ENCODE measurements around the gene NEK3.
"Not testable (repeated sequence)": the region's sequence is repeated elsewhere in the genome, so short reads cannot be mapped to it uniquely, and the experiment has no call there.

The NEK3 gene

DNA sequence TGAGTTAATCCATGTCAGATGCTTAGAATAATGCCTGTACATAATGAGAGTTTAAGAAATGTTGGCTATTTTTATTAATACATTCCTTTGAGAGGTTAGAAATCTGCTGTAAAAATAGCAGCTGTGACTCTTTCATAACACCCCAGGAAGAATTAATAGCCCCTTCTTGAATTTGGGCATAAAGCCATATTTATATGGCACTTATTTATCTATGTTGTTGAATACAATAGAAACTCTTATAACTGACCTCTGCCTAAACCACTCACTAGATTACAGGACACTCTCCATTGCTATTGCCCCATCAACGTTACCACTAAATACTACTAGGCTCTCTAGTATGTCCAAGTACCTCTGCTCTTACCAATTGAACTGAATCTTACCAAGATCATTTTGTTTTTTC, 46.8 kb downstream of the NEK3 start:
- DNase-seq: no peak

DNA sequence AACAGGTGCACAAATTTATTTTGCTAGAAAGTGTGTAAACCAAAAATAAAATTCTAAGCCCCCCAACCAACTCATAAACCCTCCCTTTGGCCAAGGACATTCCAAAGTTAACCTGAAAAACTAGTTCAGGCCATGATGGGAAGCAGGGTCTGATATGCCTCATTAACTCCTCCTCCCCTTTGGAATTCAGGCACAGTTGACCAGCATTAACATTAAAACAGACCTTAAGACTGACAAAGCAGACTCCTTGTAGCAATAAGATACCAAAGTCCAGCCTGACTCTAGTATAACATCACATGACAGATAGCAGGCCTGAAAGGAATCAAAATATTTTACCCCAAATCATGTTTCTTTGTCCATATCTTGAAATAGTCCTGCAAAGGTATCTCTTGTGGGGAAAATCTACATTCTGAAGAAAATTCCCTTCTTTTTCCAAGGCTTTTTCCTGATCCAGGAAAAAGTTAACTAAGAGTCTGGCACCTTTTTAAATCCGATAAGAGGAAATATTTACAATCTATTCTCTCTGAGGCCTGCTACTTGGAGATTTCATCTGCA, 50.2 kb downstream of the NEK3 start:
- no peak for DNase-seq

DNA sequence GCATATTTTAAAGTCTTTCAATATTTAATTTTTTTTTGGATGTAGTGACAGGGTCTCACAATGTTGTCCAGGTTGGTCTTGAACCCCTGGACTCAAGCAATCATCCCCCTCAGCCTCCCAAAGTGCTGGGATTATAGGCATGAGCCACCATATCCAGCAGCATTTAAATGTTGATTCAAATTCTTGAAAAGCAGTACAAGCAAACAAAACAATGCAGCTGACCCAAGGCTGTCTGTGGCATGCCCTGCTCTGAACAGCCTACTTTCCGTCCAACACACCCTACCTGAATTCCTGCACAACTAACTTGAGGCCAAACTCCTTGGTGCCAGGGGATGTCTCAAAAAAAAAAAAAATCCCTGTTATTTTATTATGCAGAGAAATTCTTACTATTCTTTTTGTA, 53.6 kb downstream of the NEK3 start:
- no peak for DNase-seq

DNA sequence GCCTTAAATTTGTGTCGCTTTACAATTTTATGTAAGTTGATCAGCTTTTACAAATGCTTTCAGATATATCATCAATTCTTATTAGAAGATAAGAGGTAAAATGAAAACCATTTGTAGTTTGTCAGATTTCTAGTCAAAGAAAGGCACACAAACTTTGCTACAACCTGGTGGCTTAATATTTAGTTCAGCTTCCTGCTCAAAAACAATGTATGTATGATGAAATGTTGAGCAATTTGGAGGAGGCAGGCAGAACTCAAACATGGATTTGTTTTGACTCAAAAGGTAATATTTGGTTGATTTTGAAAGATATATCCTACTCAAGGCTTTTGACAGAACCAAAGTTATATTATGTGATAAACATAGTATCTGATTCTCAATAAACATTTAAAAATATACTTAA, 54.8 kb downstream of the NEK3 start:
- DNase-seq: no peak

DNA sequence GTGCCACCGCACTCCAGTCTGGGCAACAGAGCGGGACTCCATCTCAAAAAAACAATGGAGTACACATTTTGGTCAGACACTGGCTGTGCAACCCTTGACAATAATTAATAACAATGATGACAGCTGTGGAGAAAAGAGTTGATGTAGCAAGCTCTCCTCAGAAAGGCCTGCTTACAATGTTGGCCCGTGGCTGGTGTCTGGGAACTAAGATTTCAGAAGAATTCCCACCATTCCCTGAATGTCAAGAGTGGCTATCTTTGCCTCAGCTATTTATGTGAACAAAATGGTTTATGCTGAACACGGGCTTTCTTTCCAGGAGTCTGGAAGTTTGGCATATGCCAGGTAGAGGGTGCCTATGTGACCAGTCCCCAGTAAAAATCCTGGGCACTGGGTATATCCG, 56.0 kb downstream of the NEK3 start:
- DNase-seq: no peak

DNA sequence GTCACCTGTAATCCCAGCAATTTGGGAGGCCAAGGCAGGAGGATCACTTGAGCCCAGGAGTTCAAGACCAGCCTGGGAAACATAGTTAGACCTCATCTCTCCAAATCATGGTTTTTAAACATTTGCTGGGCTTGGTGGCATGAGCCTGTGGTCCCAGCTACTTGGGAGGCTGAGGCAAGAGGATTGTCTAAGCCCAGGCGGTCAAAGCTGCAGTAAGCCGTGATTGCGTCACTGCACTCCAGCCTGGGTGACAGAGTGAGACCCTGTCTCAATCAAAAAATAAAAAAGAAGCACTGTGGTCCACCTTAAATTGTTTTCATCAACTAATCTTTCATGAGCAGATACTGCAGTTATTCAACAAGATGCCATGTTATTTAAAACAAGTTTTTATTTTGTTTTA, 57.0 kb downstream of the NEK3 start:
- not testable (repeated sequence) for DNase-seq

DNA sequence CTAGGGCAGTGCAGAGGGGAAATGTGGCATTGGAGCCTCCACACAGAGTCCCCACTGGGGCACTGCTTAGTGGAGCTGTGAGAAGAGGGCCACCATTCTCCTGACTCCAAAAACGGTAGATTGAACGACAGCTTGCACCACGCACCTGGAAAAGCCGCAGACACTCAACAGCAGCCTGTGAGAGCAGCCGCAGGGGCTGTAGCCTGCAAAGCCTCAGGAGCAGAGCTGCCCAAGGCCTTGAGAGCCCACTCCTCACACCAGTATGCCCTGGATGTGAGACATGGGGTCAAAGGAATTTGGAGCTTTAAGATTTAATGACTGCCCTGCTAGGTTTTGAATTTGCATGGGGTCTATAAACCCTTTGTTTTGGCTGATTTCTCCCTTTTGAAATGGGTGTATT, 62.2 kb downstream of the NEK3 start:
- DNase-seq: no peak

DNA sequence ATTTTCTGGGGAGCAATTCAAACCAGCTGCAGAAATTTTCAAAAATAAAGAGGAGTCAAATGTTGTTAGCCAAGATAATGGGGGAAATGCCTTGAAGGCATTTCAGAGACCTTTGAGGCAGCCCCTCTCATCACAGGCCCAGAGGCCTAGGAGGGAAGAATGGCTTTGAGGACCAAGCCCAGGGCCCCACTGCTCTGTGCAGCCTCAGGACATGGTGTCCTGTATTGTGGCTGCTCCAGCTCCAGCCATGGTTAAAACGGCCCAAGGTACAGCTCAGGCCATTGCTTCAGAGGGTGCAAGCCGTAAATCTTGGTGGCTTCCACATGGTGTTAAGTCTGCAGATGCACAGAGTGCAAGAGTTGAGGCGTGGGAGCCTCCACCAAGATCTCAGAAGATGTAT, 62.6 kb downstream of the NEK3 start:
- DNase-seq: no peak

DNA sequence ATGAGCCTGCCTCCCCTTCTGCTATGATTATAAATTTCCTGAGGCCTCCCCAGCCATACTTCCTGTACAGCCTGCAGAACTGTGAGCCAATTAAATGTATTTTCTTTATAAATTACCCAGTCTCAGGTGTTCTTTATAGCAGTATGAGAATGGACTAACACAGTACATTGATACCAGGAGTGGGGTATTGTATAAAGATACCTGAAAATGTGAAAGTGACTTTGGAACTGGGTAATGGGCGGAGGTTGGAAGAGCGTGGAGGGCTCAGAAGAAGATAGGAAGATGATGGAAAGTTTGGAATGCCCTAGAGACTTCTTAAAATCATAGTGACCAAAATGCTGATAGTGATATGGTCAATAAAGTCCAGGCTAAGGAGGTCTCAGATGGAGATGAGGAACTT, 63.3 kb downstream of the NEK3 start:
- no peak for DNase-seq

DNA sequence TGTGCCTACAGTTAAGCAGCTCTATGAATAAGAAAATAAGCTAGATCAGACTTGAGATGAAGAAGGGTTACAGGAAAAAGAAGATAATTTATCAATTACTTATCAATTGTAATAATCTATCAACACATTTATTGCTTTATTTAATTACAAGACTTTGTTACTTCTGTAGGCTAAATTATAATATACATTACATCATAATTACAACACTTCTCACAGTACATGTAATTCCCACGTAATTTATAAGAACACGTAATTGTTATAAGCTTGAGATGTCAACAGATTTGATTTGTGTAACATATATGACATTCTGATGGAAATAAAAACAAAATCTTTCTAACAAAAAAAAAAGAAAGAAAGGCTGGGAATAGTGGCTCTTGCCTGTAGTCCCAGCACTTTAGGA, 67.3 kb downstream of the NEK3 start:
- no peak for DNase-seq

DNA sequence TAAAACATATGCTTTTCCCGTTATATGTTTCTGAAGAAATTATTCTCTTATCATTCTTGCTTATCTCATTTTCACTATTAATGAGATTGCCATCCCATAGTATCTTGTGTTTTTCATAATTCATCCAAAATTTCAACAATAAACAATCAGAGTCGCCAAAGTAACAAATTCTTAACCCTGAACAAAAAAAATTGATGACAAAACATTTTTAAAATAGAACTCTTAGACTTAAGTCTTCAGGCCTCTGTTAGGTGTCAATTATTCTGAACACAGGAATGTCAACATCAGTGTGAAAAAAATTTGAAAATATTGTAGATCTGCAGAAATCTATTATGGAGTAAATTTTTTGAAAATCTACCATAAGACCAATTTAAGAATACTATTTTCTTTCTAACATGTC, 67.9 kb downstream of the NEK3 start:
- DNase-seq: no peak

DNA sequence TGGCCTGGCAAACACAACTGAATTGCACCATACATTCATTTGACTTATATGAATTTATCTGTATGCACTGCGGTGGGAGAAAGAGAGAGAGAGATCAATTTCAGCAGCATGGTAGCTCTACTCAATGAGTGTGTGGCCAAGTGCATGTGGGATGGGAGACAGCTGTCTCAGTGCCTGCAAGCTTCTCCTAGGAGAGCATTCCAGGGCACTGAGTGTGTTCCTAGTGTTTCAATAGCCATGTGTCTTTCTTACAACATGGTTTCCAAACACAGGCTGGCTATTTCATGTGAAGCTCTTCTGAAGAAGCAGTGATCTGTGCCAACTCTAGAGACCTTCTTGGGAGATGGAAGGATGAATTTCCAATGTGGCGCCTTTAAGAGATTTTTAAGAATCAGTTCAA, 74.0 kb downstream of the NEK3 start:
- DNase-seq: no peak

DNA sequence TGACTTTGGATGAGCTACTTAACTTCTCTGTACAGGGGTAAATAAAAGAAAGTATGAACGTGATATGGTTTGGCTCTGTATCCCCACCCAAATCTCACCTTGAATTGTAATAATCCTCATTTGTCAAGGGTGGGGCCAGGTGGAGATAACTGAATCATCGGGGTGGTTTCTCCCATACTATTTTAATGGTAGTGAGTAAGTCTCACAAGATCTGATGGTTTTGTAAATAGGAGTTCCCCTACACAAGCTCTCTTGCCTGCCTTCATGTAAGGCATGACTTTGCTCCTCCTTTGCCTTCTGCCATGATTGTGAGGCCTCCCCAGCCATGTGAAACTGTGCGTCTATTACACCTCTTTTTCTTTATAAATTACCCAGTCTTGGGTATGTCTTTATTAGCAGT, 74.4 kb downstream of the NEK3 start:
- not testable (repeated sequence) for DNase-seq
